ENCODE measurements around the gene CASKIN1.
A peak's percentile ranks its signal among the peaks of the same experiment; 100 is the strongest.

CASKIN1 gene

DNA sequence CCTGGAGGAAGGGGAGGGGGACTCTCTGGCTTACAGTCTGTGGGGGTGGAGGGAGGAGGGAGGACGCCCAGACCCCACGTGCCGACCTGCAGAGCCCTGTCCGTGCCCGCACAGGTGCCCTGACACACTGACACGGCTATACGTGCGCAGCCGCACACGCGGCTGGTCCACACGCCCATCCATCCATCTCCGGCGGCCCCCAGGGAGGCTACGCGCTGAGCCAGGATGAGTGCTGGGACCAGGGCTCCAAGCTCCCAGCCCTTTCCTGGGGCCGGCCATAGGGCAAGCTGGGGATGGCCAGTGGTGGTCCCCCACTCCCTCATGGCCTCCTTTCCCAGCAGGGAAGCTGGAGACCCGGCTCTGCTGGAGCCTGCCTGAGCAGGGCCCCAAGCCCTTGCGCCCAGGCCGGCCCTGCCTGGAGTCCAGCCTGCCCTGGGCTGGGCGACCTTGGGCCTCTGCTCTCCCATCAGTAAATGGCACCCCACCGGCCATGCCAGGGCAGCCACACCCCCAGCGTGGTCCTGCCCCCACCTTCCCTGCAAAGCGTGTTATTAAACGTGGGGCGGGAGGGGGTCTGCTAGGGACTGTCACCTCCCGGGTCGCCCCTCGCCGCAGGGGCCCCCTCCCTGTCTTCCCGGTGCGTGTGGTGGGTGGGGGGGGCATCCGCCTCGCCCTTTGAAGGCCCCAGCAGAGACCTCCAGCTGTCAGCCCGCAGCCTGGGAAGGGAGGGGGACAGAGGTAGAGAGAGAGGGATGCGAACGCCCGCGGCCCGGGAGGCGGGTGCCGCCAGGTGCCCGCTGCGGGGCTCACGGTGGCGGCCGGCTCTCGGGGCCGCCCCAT is 863 bp downstream of the CASKIN1 start:
- ATAC-seq (no peak), DNase-seq (no peak)

GRCh38 chr16:2194852-2195321 is 1.5 kb downstream of the CASKIN1 start:
- ATAC-seq (peak; percentile 73), DNase-seq (peak; percentile 48)

DNA sequence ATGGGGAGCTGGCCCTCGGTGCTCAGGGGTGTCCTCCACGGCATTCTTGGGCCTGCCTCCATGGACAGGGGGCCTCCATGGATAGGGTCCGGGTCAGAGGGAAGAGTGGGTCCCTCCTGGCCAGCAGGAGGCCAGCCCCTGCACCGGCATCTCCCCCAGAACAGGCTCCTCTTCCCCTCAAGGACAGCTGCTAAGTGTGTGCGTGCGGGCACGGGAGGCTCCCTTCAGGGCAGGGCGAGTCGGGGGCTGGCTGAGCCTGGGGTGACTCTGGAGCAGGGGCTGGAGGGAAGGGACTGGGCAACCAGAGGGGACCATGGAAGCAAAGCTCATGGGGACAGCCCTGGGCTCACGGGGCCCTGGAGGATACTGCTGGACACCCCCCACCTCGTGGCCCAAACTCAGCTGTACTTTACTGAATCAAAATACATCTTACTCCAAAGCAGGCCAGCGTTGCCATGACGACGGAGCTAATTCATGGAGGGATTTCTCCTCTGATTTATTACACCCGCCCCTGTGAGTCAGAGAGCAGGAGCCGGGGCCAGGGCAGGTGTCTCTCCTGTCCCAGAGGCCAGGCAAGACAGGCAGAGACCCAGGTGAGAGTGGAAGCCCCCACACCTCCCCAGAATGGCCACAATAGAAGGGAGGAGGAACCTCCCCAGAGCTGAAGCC is 2.1 kb downstream of the CASKIN1 start:
- DNase-seq (no peak), ATAC-seq (no peak)

DNA sequence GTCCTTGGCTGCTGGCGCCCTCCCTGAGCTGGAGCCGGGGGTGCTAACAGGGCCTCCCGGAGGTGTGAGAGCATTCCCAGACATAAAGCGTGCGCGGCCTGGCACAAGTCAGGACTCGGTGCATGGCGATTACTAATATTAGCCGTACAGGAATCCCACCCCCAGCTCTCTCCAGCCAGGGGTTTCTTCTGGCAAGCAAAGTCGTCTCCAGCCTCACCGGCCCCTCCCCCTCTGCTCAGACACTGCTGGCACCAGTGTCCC is 5.0 kb downstream of the CASKIN1 start:
- DNase-seq = no peak
- no peak for ATAC-seq

- DNase-seq (no peak), ATAC-seq (no peak)
These were observed 5.6 kb downstream of the CASKIN1 start for GRCh38 chr16:2190659-2191445.

DNA sequence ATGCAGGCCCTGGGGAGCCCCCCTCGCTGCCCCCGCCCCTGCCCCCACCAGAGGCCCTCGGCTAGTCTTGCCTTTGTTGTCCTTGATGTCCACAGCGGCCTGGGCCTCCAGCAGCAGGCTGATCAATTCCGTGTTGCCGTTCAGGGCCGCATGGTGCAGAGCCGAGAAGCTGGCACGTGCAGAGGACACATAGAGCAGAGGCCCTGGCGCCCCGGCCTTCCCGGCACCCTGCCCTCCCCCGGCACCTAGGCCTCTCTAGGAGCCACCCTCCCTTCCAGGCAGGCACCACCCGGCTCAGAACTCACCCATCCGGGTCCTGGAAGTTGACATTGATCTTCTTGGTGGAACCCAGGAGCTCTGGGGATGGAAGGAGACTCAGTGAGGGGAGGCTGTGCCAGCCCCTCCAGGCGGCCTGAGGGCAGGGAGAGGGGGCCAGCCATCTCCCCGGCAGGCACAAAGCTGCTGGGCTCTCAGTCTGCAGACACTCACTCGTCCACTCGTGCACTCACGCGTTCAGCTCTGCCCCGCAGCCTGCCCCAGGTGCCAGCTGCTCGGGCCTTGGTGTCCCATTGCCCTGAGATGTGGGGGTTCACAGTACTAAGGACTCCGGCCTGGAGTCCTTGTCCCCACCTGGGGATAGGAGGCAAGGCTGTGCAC is 6.3 kb downstream of the CASKIN1 start:
- no peak for ATAC-seq
- no peak for DNase-seq

GRCh38 chr16:2189252-2189893 is 7.0 kb downstream of the CASKIN1 start:
- DNase-seq (no peak), ATAC-seq (no peak)

- no peak for ATAC-seq
- no peak for DNase-seq
These were observed 8.0 kb downstream of the CASKIN1 start for GRCh38 chr16:2188395-2188794.

GRCh38 chr16:2187212-2187611 is 9.2 kb downstream of the CASKIN1 start:
- DNase-seq = no peak
- no peak for ATAC-seq

DNA sequence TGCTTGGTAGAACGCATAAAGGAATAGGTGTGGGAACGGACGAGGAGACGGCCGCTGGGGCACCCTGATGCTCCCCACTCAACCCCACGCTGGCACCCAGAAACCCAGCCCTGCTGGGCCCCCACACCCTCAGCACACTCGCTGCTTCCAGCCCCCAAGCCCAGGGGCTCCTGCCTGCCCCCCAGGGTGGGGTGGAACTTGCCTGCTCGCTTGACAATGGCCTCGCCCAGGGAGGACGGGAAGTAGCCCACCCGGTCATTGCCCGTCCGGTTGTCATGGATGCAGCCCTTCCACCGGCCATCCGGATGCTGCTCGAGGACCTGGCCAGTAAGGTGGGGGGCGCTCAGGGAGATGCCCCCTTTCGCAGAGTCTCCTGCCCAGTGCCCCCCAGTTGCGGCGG is 9.9 kb downstream of the CASKIN1 start:
- ATAC-seq (no peak), DNase-seq (no peak)

DNA sequence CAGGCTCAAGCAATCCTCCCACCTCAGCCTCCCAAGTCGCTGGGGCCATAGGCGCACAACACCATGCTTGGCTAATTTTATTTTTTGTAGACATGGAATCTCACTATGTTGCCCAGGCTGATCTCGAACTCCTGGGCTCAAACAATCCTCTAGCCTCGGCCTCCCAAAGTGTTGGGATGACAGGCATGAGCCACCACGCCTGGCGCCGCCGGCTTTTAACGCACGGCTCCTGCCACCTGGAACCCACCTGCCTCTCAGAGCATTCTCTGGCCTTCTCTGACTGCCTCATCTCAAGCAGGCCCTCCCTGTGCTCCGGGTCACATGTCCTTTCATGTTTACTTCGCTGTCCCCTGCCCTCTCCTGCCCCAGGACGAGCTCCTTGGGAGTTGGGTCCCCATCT is 10.3 kb downstream of the CASKIN1 start:
- DNase-seq = no peak
- ATAC-seq = no peak

- ATAC-seq (no peak), DNase-seq (no peak)
These were observed 11.4 kb downstream of the CASKIN1 start for GRCh38 chr16:2184962-2185361.

DNA sequence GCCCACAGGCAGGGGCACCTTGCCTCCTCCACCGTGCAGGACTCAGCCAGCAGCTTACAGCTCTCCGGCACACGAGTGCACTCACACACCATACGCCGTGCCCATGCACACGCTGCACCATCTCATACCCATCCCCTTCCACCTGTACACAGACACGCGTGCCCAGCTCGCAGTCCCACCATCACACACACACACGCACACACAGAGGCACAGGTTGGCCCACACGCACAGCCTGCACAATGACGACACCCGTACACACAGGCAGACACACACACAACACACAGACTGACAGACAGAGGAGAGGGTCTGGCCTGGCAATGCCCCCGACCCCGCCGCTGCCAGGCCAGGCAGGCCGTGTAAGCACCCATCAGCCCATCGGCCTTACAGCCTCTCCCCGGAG is 12.1 kb downstream of the CASKIN1 start:
- ATAC-seq (no peak), DNase-seq (no peak)

- ATAC-seq (no peak), DNase-seq (no peak)
These were observed 12.7 kb downstream of the CASKIN1 start for GRCh38 chr16:2183671-2184070.

- ATAC-seq = no peak
- no peak for DNase-seq
These were observed 14.5 kb downstream of the CASKIN1 start for GRCh38 chr16:2181952-2182351.

DNA sequence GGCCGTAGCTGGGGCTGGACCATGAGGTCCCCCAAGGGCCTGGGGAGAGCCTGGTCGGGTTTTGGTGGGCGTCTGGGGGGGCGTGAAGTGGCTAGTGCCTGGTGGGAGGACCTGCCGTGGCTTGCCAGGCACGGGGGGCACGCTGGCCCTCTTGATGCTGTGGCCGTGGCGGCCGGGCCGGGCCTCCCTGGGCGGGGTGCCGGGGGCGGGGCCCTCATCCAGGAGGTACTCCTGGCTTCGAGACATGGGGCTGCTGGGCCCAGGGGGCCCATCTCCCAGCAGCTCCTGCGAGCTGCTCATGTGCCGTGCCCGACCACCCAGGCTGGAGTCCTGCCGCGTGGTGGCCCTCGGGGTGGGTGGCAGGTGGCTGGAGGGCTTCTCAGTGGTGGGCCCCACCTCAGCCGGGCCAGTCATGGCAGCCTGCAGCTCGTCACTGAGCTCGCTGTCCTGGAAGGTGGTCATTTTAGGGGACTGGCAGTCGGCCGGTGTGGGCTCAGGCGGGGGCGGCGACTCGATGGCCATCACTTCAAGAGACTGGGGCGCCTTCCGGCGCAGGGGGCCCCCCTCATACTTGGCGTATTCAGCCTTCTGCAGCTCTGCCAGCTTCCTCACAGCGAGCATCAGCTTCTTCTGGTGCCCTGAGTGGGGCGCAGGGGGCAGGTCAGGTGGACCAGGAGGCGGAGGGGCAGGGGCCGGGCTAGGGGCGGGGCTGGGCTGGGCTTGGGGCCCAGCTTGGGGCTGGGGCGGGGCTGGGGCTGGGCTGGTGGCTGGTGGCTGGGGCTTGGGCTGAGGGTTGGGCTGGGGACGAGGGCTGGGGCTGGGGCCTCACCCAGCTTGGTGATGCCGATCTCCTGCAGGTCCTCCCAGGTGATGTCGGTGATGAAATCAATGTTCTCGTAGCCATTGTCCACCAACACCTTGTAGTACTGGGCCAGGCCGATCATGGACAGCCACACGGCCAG is 15.2 kb downstream of the CASKIN1 start:
- ATAC-seq (no peak), DNase-seq (no peak)

DNA sequence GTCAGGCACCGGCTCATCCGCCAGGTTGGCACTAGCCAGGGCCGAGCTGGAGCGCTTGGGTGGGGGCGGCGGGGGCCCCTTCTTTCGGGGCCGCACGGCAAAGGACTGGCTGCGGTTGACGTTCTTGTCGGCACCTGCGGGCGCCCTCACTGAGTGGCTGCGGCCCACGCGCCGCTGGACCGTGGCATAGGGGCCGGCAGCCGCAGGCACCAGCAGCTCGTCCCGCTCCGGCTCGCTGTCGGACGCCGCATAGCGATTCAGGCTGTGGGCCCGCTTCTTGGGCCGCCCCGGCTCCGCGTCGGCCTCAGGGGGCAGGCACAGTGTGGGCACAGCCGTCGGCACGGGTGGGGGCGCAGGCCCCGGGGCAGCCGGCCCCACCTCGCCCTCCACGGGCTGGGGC is 15.9 kb downstream of the CASKIN1 start:
- ATAC-seq (no peak), DNase-seq (no peak)

DNA sequence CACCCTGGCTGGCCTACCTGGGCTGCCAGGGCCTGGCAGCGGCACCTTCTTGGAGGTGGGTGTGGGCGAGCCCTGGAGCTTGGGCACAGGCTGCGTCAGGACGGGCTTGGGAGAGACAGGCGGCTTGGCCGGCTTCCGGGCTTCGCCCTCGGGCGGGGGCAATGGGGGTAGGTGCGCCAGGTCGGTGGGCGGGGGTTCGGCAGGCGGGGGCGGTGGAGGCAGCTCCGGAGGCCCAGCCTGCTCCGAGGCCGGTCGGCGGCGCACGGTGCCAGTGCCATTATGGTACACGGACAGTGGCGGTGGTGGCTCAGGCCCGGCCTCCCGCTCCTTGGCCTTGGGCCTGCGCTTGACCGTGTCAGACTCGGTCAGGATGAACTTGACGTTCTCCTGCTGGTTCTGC is 16.8 kb downstream of the CASKIN1 start:
- ATAC-seq (no peak), DNase-seq (no peak)

DNA sequence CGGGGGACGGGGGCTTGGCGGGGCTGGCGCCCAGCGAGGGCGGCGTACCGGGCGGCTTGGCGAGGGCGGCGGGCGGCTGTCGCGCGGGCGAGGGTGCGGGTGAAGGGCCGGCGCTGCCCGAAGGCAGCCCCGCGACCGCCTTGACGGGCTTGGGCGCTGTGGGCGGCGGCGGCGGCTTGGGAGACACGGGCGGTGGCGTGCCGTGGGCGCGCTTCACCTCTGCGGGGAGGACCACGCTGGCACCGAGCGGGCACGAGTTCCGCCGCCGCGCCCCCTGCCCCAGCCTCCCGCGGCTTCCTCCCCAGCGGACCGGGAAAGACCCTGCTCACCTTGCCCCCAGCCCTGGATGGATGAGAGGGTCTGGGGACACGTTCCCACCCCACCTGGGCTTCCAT is 17.3 kb downstream of the CASKIN1 start:
- ATAC-seq (no peak), DNase-seq (no peak)

- ATAC-seq = peak; percentile 17
- DNase-seq = peak; percentile 39
These were observed 17.9 kb downstream of the CASKIN1 start for GRCh38 chr16:2178321-2179106.
